GM12878 (cell line): ENCODE results near the gene FGFBP3. TPM values are rescaled to one million over a fixed set of nuclear protein-coding genes. Genes with fewer than 3 reads are reported as not detected.
A peak's percentile ranks its signal among the peaks of the same experiment; 100 is the strongest.

Experiments used
- BACH1 ChIP-seq: fragments of 450-650 bp; IDR thresholded peaks from 2 replicates; pipeline ENCODE4 v1.6.1; 2017; ENCODE audit warnings: mild to moderate bottlenecking, borderline replicate concordance
- BCL11A ChIP-seq: IDR thresholded peaks from 2 replicates; pipeline ENCODE4 v1.6.1; 2011; ENCODE audit warnings: low read depth, low read length
- CBFB ChIP-seq: IDR thresholded peaks from 2 replicates; pipeline ENCODE4 v1.6.1; 2016; ENCODE audit warnings: antibody characterized with exemption, low read depth
- CREM ChIP-seq: IDR thresholded peaks from 2 replicates; pipeline ENCODE4 v1.6.1; 2014; ENCODE audit warnings: antibody characterized with exemption, low read depth
- HSF1 ChIP-seq: fragments of 150-350 bp; IDR thresholded peaks from 2 replicates; pipeline ENCODE4 v1.6.1; 2014; ENCODE audit warnings: mild to moderate bottlenecking, low read depth, low read length
- IKZF2 ChIP-seq, 2 experiments: fragments of 450-650 bp; IDR thresholded peaks; 2 replicates each; pipeline ENCODE4 v1.6.1; 2017; ENCODE audit warnings: mild to moderate bottlenecking in 2 of 2, moderate library complexity in 2 of 2
- IRF4 ChIP-seq: IDR thresholded peaks from 2 replicates; pipeline ENCODE4 v1.6.1; 2011; ENCODE audit warnings: low read depth, low read length
- KDM1A ChIP-seq: fragments of 200-600 bp; sonication (generic); IDR thresholded peaks from 2 replicates; pipeline ENCODE4 v1.6.1; 2016; ENCODE audit warnings: borderline replicate concordance
- PAX5 ChIP-seq: IDR thresholded peaks from 2 replicates; pipeline ENCODE4 v1.6.1; 2011; ENCODE audit warnings: low read depth, low read length, borderline replicate concordance
- REST ChIP-seq: IDR thresholded peaks from 2 replicates; pipeline ENCODE4 v1.6.1; 2012; ENCODE audit warnings: mild to moderate bottlenecking, low read depth, low read length
- RUNX3 ChIP-seq: IDR thresholded peaks from 2 replicates; pipeline ENCODE4 v1.6.1; 2012; ENCODE audit warnings: low read length, inconsistent platforms
- SIX5 ChIP-seq: IDR thresholded peaks from 2 replicates; pipeline ENCODE4 v1.6.1; 2011; ENCODE audit warnings: mild to moderate bottlenecking, low read depth, low read length, moderate library complexity; ENCODE audit not compliant: severe bottlenecking
- polyA plus RNA-seq, 11 experiments: library from polyadenylated mRNA; depleted of rRNA in 4 of 11; unstranded in 6 of 11; stranded (reverse) in 5 of 11; fragments of >200 nt; fragmentation: Nextera tagmentation in 4 of 11; fragmentation: Illumina TruSeq in 1 of 11; extraction: Ambion mirVana in 4 of 11; extraction: Trizol in 1 of 11; gene quantifications; 1 replicate in 1 of 11; 2 replicates in 10 of 11; pipeline versions ENCODE4 v1.2.1 to v1.2.3, GENCODE V29; 2011 to 2016; ENCODE audit warnings: inconsistent platforms in 2 of 11, missing spikeins in 2 of 11, low read depth in 1 of 11
- total RNA-seq, 4 experiments: library from RNA; depleted of rRNA in 3 of 4; stranded (reverse); fragments of >200 nt in 3 of 4; fragmentation: Illumina TruSeq in 1 of 4; extraction: Trizol in 1 of 4; gene quantifications; 2 replicates each; pipeline versions ENCODE4 v1.2.1 to v1.2.3, GENCODE V29; 2013 to 2021
- TF ChIP-seq, protein P1 (sequence below): fragments of 450-650 bp; formaldehyde crosslinking; IDR thresholded peaks from 2 replicates; pipeline ENCODE4 v1.5.0; 2022; ENCODE audit warnings: mild to moderate bottlenecking, missing genetic modification characterization
- TF ChIP-seq, protein P2 (sequence below): fragments of 450-650 bp; IDR thresholded peaks from 2 replicates; pipeline ENCODE4 v1.6.1; 2017; ENCODE audit warnings: mild to moderate bottlenecking, low read depth, inconsistent platforms; ENCODE audit not compliant: poor library complexity, severe bottlenecking
- TF ChIP-seq, protein P3 (sequence below): fragments of 450-650 bp; IDR thresholded peaks from 2 replicates; pipeline ENCODE4 v1.6.1; 2017; ENCODE audit warnings: antibody characterized with exemption, mild to moderate bottlenecking, moderate library complexity

Gene FGFBP3
- total and polyA plus RNA-seq, 10 of the 15 experiments (the other 5 are each of a cell fraction or from before 2014, with no cell fraction given), result 0.08 to 1.0 (median 0.23) TPM

DNA sequence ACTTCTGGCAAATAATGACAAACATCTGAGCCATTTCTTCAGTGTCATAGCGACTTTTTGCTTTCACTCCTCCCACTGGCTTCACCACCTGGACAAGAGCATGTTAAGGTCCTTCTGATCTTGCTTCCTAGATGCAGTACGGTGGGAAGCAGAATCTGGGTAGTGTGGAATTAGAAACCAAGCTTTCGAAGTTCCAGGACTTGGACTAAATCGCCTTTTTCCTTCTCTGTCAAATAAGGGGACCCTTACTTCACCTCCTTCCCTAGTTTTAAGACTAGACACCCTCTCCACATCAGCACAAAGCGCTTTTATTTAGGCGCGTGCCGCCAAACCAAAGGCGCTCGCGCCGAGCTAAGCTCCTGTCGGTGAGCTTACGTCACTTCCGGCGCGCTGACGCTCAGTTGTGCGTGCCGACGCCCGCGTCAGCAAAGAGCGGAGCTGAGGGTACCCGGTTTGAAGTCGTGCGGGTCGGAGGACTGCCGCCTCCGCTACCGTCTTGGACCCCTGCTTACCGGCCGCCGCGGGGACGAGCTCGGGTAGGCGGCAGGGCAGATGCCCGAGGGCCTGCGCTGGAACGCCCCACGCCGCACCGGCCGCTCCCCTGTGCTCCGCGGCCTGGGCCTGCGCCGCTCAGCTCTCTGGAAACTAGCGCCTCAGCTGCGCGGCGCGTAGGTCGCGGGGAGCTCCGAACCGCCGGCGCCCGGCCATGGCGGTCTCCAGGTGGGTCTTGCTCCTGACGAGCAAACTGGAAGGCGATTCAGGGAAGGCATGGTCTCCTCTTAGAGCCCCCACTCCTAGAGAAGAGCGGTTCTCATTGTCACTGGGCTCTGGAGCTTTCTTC lies 14.3 kb upstream of the FGFBP3 start, which contains the start of gene BTAF1 (continued):
- TF ChIP-seq, protein P1, sequence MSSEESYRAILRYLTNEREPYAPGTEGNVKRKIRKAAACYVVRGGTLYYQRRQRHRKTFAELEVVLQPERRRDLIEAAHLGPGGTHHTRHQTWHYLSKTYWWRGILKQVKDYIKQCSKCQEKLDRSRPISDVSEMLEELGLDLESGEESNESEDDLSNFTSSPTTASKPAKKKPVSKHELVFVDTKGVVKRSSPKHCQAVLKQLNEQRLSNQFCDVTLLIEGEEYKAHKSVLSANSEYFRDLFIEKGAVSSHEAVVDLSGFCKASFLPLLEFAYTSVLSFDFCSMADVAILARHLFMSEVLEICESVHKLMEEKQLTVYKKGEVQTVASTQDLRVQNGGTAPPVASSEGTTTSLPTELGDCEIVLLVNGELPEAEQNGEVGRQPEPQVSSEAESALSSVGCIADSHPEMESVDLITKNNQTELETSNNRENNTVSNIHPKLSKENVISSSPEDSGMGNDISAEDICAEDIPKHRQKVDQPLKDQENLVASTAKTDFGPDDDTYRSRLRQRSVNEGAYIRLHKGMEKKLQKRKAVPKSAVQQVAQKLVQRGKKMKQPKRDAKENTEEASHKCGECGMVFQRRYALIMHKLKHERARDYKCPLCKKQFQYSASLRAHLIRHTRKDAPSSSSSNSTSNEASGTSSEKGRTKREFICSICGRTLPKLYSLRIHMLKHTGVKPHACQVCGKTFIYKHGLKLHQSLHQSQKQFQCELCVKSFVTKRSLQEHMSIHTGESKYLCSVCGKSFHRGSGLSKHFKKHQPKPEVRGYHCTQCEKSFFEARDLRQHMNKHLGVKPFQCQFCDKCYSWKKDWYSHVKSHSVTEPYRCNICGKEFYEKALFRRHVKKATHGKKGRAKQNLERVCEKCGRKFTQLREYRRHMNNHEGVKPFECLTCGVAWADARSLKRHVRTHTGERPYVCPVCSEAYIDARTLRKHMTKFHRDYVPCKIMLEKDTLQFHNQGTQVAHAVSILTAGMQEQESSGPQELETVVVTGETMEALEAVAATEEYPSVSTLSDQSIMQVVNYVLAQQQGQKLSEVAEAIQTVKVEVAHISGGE (CRISPR knock-in tag), result no peak
- TF ChIP-seq CBFB (0 out of 2 replicates have a peak, but pooled peaks have one; percentile 62), HSF1 (no peak), PAX5 (no peak), IRF4 (no peak), IKZF2 (IDR thresholded peaks at IDR 0.05) (peak in 1 of 2 experiments; percentile 38; a peak in 2 of 4 replicates), REST (no peak), BACH1 (peak; percentile 57; the same call in 1 of the 2 replicates), BCL11A (0 out of 2 replicates have a peak, but pooled peaks have one; percentile 21), SIX5 (no peak), KDM1A (no peak), RUNX3 (peak; percentile 45), CREM (peak; percentile 97)
- TF ChIP-seq, protein P2, sequence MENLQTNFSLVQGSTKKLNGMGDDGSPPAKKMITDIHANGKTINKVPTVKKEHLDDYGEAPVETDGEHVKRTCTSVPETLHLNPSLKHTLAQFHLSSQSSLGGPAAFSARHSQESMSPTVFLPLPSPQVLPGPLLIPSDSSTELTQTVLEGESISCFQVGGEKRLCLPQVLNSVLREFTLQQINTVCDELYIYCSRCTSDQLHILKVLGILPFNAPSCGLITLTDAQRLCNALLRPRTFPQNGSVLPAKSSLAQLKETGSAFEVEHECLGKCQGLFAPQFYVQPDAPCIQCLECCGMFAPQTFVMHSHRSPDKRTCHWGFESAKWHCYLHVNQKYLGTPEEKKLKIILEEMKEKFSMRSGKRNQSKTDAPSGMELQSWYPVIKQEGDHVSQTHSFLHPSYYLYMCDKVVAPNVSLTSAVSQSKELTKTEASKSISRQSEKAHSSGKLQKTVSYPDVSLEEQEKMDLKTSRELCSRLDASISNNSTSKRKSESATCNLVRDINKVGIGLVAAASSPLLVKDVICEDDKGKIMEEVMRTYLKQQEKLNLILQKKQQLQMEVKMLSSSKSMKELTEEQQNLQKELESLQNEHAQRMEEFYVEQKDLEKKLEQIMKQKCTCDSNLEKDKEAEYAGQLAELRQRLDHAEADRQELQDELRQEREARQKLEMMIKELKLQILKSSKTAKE, result peak; percentile 19
- TF ChIP-seq, protein P3, sequence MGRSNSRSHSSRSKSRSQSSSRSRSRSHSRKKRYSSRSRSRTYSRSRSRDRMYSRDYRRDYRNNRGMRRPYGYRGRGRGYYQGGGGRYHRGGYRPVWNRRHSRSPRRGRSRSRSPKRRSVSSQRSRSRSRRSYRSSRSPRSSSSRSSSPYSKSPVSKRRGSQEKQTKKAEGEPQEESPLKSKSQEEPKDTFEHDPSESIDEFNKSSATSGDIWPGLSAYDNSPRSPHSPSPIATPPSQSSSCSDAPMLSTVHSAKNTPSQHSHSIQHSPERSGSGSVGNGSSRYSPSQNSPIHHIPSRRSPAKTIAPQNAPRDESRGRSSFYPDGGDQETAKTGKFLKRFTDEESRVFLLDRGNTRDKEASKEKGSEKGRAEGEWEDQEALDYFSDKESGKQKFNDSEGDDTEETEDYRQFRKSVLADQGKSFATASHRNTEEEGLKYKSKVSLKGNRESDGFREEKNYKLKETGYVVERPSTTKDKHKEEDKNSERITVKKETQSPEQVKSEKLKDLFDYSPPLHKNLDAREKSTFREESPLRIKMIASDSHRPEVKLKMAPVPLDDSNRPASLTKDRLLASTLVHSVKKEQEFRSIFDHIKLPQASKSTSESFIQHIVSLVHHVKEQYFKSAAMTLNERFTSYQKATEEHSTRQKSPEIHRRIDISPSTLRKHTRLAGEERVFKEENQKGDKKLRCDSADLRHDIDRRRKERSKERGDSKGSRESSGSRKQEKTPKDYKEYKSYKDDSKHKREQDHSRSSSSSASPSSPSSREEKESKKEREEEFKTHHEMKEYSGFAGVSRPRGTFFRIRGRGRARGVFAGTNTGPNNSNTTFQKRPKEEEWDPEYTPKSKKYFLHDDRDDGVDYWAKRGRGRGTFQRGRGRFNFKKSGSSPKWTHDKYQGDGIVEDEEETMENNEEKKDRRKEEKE, result no peak
